A549 (cell line): ENCODE results near the gene NDUFAF2.

ENCODE experiments used
- BCL3 ChIP-seq: fragments of >200 bp; sonication (Bioruptor Twin); formaldehyde crosslinking; IDR thresholded peaks from 3 replicates; pipeline ENCODE4 v1.6.1; 2016
- CTCF ChIP-seq: fragments of >200 bp; sonication (Bioruptor Twin); formaldehyde crosslinking; IDR thresholded peaks from 3 replicates; pipeline ENCODE4 v1.5.1; 2016
- HDAC2 ChIP-seq: fragments of 200-600 bp; sonication (generic); IDR thresholded peaks from 2 replicates; pipeline ENCODE4 v1.6.1; 2016
- POLR2A ChIP-seq: IDR thresholded peaks from 2 replicates; pipeline ENCODE4 v1.6.1; 2012; ENCODE audit warnings: mild to moderate bottlenecking, low read length
- RAD21 ChIP-seq, 2 experiments: fragments of >200 bp in 1 of 2; sonication (Bioruptor Twin) in 1 of 2; formaldehyde crosslinking in 1 of 2; IDR thresholded peaks in 1 of 2; conservative IDR thresholded peaks in 1 of 2; 2 replicates in 1 of 2; 3 replicates in 1 of 2; pipeline ENCODE4 v1.6.1; 2012 to 2018; ENCODE audit warnings: inconsistent platforms in 1 of 2
- SREBF2 ChIP-seq: fragments of 450-650 bp; IDR thresholded peaks from 2 replicates; pipeline ENCODE4 v1.6.1; 2014; ENCODE audit warnings: mild to moderate bottlenecking, moderate library complexity

GRCh38 chr5:61069150-61069549 lies 124.1 kb downstream of the NDUFAF2 start:
- TF ChIP-seq RAD21 (conservative IDR thresholded peaks at IDR 0.05 in 1 of 2, IDR thresholded peaks at IDR 0.05 in 1 of 2) = no peak
- TF ChIP-seq HDAC2 = no peak
- TF ChIP-seq BCL3 = no peak
- no peak for TF ChIP-seq POLR2A
- TF ChIP-seq CTCF = no peak
- no peak for TF ChIP-seq SREBF2
